ENCODE measurements around the gene FCER2.

DNA sequence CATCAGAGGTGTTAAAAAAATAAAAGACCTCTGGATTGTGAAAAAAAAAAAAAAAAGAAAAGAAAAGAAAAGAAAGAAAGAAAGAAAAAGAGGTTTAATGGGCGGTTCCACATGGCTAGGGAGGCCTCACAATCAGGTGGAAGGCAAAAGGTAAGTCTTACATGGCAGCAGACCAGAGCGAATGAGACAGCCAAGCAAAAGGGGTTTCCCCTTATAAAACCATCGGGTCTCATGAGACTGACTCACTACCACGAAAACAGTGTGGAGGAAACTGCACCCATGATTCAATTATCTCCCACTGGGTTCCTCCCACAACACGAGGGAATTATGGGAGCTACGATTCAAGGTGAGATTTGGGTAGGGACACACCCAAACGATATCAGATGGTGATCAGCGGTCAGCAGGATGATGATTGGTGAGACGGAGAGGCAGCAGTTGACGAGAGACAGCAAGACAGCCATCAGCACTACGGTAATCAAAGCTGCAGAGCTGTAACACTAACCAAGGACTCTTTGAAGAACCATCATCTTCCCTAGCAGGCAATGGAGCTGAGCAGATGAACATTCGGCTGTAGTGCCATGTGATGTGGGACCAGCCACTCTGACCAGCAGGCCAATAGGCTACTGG, 49.3 kb upstream of the FCER2 start:
- TF ChIP-seq, protein P1, sequence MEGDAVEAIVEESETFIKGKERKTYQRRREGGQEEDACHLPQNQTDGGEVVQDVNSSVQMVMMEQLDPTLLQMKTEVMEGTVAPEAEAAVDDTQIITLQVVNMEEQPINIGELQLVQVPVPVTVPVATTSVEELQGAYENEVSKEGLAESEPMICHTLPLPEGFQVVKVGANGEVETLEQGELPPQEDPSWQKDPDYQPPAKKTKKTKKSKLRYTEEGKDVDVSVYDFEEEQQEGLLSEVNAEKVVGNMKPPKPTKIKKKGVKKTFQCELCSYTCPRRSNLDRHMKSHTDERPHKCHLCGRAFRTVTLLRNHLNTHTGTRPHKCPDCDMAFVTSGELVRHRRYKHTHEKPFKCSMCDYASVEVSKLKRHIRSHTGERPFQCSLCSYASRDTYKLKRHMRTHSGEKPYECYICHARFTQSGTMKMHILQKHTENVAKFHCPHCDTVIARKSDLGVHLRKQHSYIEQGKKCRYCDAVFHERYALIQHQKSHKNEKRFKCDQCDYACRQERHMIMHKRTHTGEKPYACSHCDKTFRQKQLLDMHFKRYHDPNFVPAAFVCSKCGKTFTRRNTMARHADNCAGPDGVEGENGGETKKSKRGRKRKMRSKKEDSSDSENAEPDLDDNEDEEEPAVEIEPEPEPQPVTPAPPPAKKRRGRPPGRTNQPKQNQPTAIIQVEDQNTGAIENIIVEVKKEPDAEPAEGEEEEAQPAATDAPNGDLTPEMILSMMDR (IDR thresholded peaks at IDR 0.05), result no peak
- TF ChIP-seq POLR2A (IDR thresholded peaks at IDR 0.05) (no peak), EP300 (IDR thresholded peaks at IDR 0.05) (no peak)
